A549 (cell line): Measurements from ENCODE around the gene ARRDC2. TPM values are rescaled to one million over a fixed set of nuclear protein-coding genes. Genes with fewer than 3 reads are reported as not detected.

Experiments
- ATAC-seq, 2 experiments: fragments of 200-7000 bp in 1 of 2; fragments of >200 bp in 1 of 2; cut with Nextera tagmentation in 1 of 2; cut with Tn5 transposase in 1 of 2; 3 replicates each; pipeline versions ENCODE4 v1.8.0 to v1.9.1; 2018 to 2020; ENCODE audit warnings: mild to moderate bottlenecking in 1 of 2, moderate library complexity in 1 of 2
- CTCF ChIA-PET: fragments of 300-600 bp; sonication (Branson Sonifier 250); formaldehyde crosslinking; extraction: SDS; loops from one replicate; lab custom pipeline; 2021; ENCODE audit warnings: antibody characterized with exemption, inconsistent platforms; lab: Yijun Ruan, JAX
- POLR2A ChIA-PET: fragments of 350-600 bp; formaldehyde crosslinking; extraction: SDS; loops from one replicate; lab custom pipeline; 2021; ENCODE audit warnings: antibody characterized with exemption, inconsistent platforms; lab: Yijun Ruan, JAX
- DNase-seq, 2 experiments: peaks; one replicate each; pipeline versions ENCODE4 v3.0.0 to v3.0.0-alpha.2; 2011 to 2016; ENCODE audit warnings: low read depth in 1 of 2, low spot score in 1 of 2
- FAIRE-seq: peaks from 2 replicates; lab custom pipeline; 2011; peaks lifted over from hg19 to GRCh38; lab: Jason Lieb, UNC
- H3K27ac ChIP-seq, 2 experiments: fragments of >200 bp; sonication (Bioruptor Twin); formaldehyde crosslinking; 3 replicates each; pipeline ENCODE4 v1.5.1; 2016 to 2017
- H3K4me1 ChIP-seq: fragments of >200 bp; sonication (Bioruptor Twin); formaldehyde crosslinking; 3 replicates; pipeline ENCODE4 v1.6.1; 2016
- H3K4me2 ChIP-seq: fragments of >200 bp; sonication (Bioruptor Twin); formaldehyde crosslinking; 3 replicates; pipeline ENCODE4 v1.6.1; 2016
- H3K4me3 ChIP-seq: fragments of >200 bp; sonication (Bioruptor Twin); formaldehyde crosslinking; 3 replicates; pipeline ENCODE4 v1.5.1; 2016
- H3K9me3 ChIP-seq: fragments of >200 bp; sonication (Bioruptor Twin); formaldehyde crosslinking; 3 replicates; pipeline ENCODE4 v1.6.1; 2016
- ATOH8 ChIP-seq: fragments of 250-450 bp; sonication (Bioruptor Pico); IDR thresholded peaks from 2 replicates; pipeline ENCODE4 v1.5.0; 2020; ENCODE audit warnings: low read depth, mild to moderate bottlenecking, moderate library complexity
- BCL3 ChIP-seq: fragments of >200 bp; sonication (Bioruptor Twin); formaldehyde crosslinking; IDR thresholded peaks from 3 replicates; pipeline ENCODE4 v1.6.1; 2016
- CHD4 ChIP-seq: fragments of 200-600 bp; sonication (generic); IDR thresholded peaks from 2 replicates; pipeline ENCODE4 v1.6.1; 2016; ENCODE audit warnings: antibody characterized with exemption, mild to moderate bottlenecking, borderline replicate concordance
- CTCF ChIP-seq: fragments of >200 bp; sonication (Bioruptor Twin); formaldehyde crosslinking; IDR thresholded peaks from 3 replicates; pipeline ENCODE4 v1.5.1; 2016
- EP300 ChIP-seq, 2 experiments: fragments of >200 bp; sonication (Bioruptor Twin); formaldehyde crosslinking; IDR thresholded peaks; 2 replicates in 1 of 2; 3 replicates in 1 of 2; pipeline ENCODE4 v1.6.1; 2016 to 2017
- FOSB ChIP-seq: fragments of 250-450 bp; sonication (Bioruptor Pico); IDR thresholded peaks from 2 replicates; pipeline ENCODE4 v1.5.0; 2020; ENCODE audit warnings: mild to moderate bottlenecking, moderate library complexity
- FOXS1 ChIP-seq: fragments of 250-450 bp; sonication (Bioruptor Pico); IDR thresholded peaks from 2 replicates; pipeline ENCODE4 v1.5.0; 2020; ENCODE audit warnings: mild to moderate bottlenecking, moderate library complexity
- HEYL ChIP-seq: fragments of 250-450 bp; sonication (Bioruptor Pico); IDR thresholded peaks from 2 replicates; pipeline ENCODE4 v1.8.0; 2021; ENCODE audit warnings: mild to moderate bottlenecking, moderate library complexity
- HOXA7 ChIP-seq: fragments of 250-450 bp; sonication (Bioruptor Pico); IDR thresholded peaks from 2 replicates; pipeline ENCODE4 v1.5.0; 2020; ENCODE audit warnings: mild to moderate bottlenecking, moderate library complexity
- HOXB13 ChIP-seq: fragments of 250-450 bp; sonication (Bioruptor Pico); IDR thresholded peaks from 2 replicates; pipeline ENCODE4 v1.5.0; 2020; ENCODE audit warnings: low read depth, mild to moderate bottlenecking, moderate library complexity
- JUNB ChIP-seq: fragments of >200 bp; sonication (Bioruptor Twin); formaldehyde crosslinking; IDR thresholded peaks from 2 replicates; pipeline ENCODE4 v1.6.1; 2016
- KDM1A ChIP-seq: fragments of 200-600 bp; sonication (generic); IDR thresholded peaks from 2 replicates; pipeline ENCODE4 v1.6.1; 2016; ENCODE audit warnings: low read depth, mild to moderate bottlenecking
- MAFK ChIP-seq: fragments of 450-650 bp; IDR thresholded peaks from 2 replicates; pipeline ENCODE4 v1.6.1; 2014; ENCODE audit not compliant: partially characterized antibody
- MAZ ChIP-seq: fragments of 150-350 bp; IDR thresholded peaks from 2 replicates; pipeline ENCODE4 v1.6.1; 2014; ENCODE audit warnings: antibody characterized with exemption, low read depth, low read length, borderline replicate concordance
- NFE2L2 ChIP-seq: fragments of 150-350 bp; conservative IDR thresholded peaks from 2 replicates; pipeline ENCODE4 v1.6.1; 2014; ENCODE audit warnings: low read length
- NR3C1 ChIP-seq: fragments of >200 bp; sonication (Bioruptor Twin); formaldehyde crosslinking; IDR thresholded peaks from 3 replicates; pipeline ENCODE4 v1.6.1; 2017
- POLR2A ChIP-seq: IDR thresholded peaks from 2 replicates; pipeline ENCODE4 v1.6.1; 2012; ENCODE audit warnings: mild to moderate bottlenecking, low read length
- POLR2AphosphoS2 ChIP-seq: conservative IDR thresholded peaks from 2 replicates; pipeline ENCODE4 v1.6.1; 2012; ENCODE audit warnings: low read length, improper control_type of control experiment, inconsistent platforms
- RARB ChIP-seq: fragments of 250-450 bp; sonication (Bioruptor Pico); IDR thresholded peaks from 2 replicates; pipeline ENCODE4 v1.8.0; 2021; ENCODE audit warnings: mild to moderate bottlenecking, moderate library complexity
- RCOR1 ChIP-seq: fragments of 150-350 bp; IDR thresholded peaks from 2 replicates; pipeline ENCODE4 v1.6.1; 2014; ENCODE audit warnings: antibody characterized with exemption, low read length, low read depth
- RFX5 ChIP-seq: fragments of 450-650 bp; IDR thresholded peaks from 2 replicates; pipeline ENCODE4 v1.7.1; 2014; ENCODE audit warnings: antibody characterized with exemption, mild to moderate bottlenecking, moderate library complexity
- RNF2 ChIP-seq: fragments of 200-600 bp; sonication (generic); IDR thresholded peaks from 2 replicates; pipeline ENCODE4 v1.6.1; 2016; ENCODE audit warnings: low read depth, mild to moderate bottlenecking, antibody characterized with exemption, moderate library complexity, borderline replicate concordance
- SMC3 ChIP-seq: fragments of >200 bp; sonication (Bioruptor Twin); formaldehyde crosslinking; IDR thresholded peaks from 3 replicates; pipeline ENCODE4 v1.6.1; 2018; ENCODE audit warnings: inconsistent platforms
- SREBF2 ChIP-seq: fragments of 450-650 bp; IDR thresholded peaks from 2 replicates; pipeline ENCODE4 v1.6.1; 2014; ENCODE audit warnings: mild to moderate bottlenecking, moderate library complexity
- TP53 ChIP-seq: fragments of 250-450 bp; sonication (Bioruptor Pico); IDR thresholded peaks from 2 replicates; pipeline ENCODE4 v1.5.0; 2021; ENCODE audit warnings: mild to moderate bottlenecking, moderate library complexity
- WGBS: methylation state at CpG from one replicate; pipeline ENCODE4 v1.1.6; 2017; ENCODE audit errors: missing lambda C conversion rate; 5-methylcytosine and 5-hydroxymethylcytosine counted together
- polyA plus RNA-seq, 4 experiments: library from polyadenylated mRNA; depleted of rRNA in 3 of 4; stranded (reverse); fragments of >200 nt; fragmentation: RNase III in 1 of 4; extraction: RNeasy Plus Mini Kit Qiagen cat#74134 plus additional on column Dnase treatment in 1 of 4; gene quantifications; 2 replicates in 3 of 4; 3 replicates in 1 of 4; pipeline ENCODE4 v1.2.3, GENCODE V29; 2011 to 2017

The ARRDC2 gene
- polyA plus RNA-seq, 2 of the 4 experiments (the other 2 are of a cell fraction): 14.5 to 14.8 TPM

GRCh38 chr19:17999684-18000479 lies 8.1 kb upstream of the ARRDC2 start:
- Histone ChIP-seq H3K4me2 (peak overlapping the region; percentile 97), H3K4me3 (peak overlapping the region; percentile 100; the same call in 2 of the 3 replicates)
- POLR2A ChIA-PET: interaction anchor here (0.6 to 1.6 kb wide), 2 partner anchors 62 to 204 kb away, joined by 4 to 5 read pairs; no protein-coding TSS in a partner anchor

DNA sequence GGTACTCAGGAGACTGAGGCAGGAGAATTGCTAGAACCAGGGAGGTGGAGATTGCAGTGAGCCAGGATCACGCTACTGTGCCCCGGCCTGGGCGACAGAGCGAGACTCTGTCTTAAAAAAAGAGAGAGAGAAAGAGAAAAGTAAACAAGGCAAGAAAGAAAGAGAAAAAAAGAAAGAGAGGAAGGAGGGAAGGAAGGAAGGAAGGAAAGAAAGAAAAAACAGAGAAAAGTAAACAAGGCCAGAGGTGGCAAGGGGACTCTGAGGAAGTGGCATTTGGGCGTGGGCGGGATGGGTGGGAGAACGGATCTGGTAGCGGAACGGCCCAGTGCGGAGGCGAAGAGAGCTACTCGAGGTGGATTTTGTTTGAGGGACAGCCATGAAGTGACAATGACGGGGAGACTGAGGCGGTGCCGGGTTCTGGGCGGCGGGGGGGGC lies 7.5 kb upstream of the ARRDC2 start:
- ChIA-PET CTCF (interaction anchor here (17.1 kb wide), 1 partner anchor 58 kb away, joined by 493 read pairs; the partner anchor contains the start of gene CCDC124), POLR2A (interaction anchor here (0.6 to 1.6 kb wide), 3 partner anchors 62 to 205 kb away, joined by 4 to 8 read pairs (median 5); partner anchors contain the start of gene CCDC124)
- H3K27ac ChIP-seq: peak overlapping the region; percentile 90 to 93
- no peaks in the 10 kb centered on the region for H3K9me3 ChIP-seq
- 7% methylated on average over 10 of the region's 17 CpGs for WGBS
- ATAC-seq (peak in 1 of 2 experiments; percentile 6; a peak in 1 of 6 replicates), DNase-seq (no peak)
- TF ChIP-seq ATOH8 (no peak), HOXB13 (peak; percentile 49; the same call in 1 of the 2 replicates), MAZ (no peak)
- TF ChIP-seq, all 56 proteins: peak for 1
- Histone ChIP-seq H3K4me2 (peak overlapping the region; percentile 97), H3K4me1 (peaks cover 29% of the 10 kb centered on the region), H3K4me3 (peak overlapping the region; percentile 100; the same call in 2 of the 3 replicates)
- no peak for FAIRE-seq

More at GRCh38 chr19:17999684-18000479, 8.1 kb upstream of the ARRDC2 start:
- peaks cover 29% of the 10 kb centered on the region for H3K4me1 ChIP-seq
- DNase-seq: no peak
- H3K9me3 ChIP-seq: no peaks in the 10 kb centered on the region
- peak overlapping the region; percentile 90 to 93 for H3K27ac ChIP-seq
- CTCF ChIA-PET: interaction anchor here (1.6 to 17.1 kb wide), 3 partner anchors 57 to 129 kb away, joined by 4 to 493 read pairs (median 58); partner anchors contain the start of genes CCDC124 and SLC5A5
- 69% methylated on average over 21 of the region's 21 CpGs for WGBS
- FAIRE-seq: no peak
- no peak for ATAC-seq
- TF ChIP-seq JUNB: no peak
- TF ChIP-seq MAFK: no peak
- TF ChIP-seq FOSB (CRISPR knock-in tag): no peak

DNA sequence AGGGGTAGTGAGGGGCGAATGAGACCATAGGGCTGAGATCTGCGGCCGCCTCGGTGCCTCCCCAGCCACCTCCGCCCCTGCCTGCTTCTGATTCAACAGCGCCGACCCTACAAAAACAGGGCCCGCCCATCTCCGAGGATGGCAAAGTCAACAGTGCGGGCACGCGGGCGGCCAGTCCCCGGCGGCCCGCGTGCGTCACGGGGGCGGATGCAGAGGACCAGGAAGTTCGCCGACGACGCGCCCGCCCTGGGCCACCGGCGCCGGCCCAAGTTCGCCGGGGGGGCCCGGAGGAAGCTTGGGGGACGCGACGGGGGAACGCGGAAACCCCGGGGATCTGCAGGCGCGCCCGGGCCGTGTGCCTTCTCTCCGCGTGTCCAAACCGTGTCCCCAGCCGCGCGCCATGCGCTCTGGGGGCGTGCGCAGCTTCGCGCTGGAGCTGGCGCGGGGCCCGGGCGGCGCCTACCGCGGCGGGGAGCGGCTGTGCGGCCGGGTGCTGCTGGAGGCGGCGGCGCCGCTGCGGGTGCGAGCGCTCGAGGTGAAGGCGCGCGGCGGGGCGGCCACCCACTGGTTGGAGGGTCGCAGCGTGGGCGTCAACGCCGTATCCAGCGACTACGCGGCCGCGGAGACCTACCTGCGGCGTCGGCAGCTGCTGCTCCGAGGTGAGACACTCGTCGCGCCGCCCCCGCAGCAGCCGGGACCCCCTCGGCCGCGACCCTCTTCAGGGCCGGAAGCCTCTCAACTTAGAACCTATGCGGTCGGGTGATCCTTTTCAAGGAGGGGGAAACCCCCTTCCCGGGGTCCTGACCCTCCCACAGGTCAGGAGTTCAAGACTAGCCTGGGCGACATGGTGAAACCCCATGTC lies 6.8 kb upstream of the ARRDC2 start:
- peak overlapping the region; percentile 100 for H3K4me3 ChIP-seq
- DNase-seq (peak; percentile 82 to 94), FAIRE-seq (no peak), ATAC-seq (peak; percentile 67 to 73)
- 0% methylated on average over 1 of the region's 105 CpGs for WGBS
- ChIA-PET POLR2A (interaction anchor here (0.6 to 1.6 kb wide), 7 partner anchors 21 to 205 kb away, joined by 3 to 8 read pairs (median 5); partner anchors contain the start of genes CCDC124 and RPL18A), CTCF (interaction anchor here (1.2 to 17.1 kb wide), 3 partner anchors 59 to 170 kb away, joined by 3 to 493 read pairs (median 8); partner anchors contain the start of gene CCDC124)
- peaks cover 29% of the 10 kb centered on the region for H3K4me1 ChIP-seq
- H3K4me2 ChIP-seq: peak overlapping the region; percentile 97
- peak overlapping the region; percentile 90 to 93 for H3K27ac ChIP-seq
- H3K9me3 ChIP-seq: no peaks in the 10 kb centered on the region
- no peak for TF ChIP-seq NFE2L2
- TF ChIP-seq RNF2: no peak
- TF ChIP-seq TP53 (CRISPR knock-in tag): no peak
- TF ChIP-seq POLR2AphosphoS2: no peak
- TF ChIP-seq EP300 (IDR thresholded peaks at IDR 0.05): peak; percentile 26; a peak in 2 of 5 replicates
- TF ChIP-seq HEYL (CRISPR knock-in tag): no peak
- TF ChIP-seq CHD4: no peak
- TF ChIP-seq CTCF: no peak
- TF ChIP-seq FOXS1: no peak
- no peak for TF ChIP-seq SREBF2
- no peak for TF ChIP-seq NR3C1
- TF ChIP-seq POLR2A: peak; percentile 51
- no peak for TF ChIP-seq SMC3
- no peak for TF ChIP-seq RCOR1
- TF ChIP-seq HOXA7 (CRISPR knock-in tag): no peak
- TF ChIP-seq RFX5: no peak
- no peak for TF ChIP-seq ATOH8
- no peak; the same call in 2 of the 3 replicates for TF ChIP-seq BCL3
- TF ChIP-seq KDM1A: no peak
- TF ChIP-seq RARB (CRISPR knock-in tag): no peak
